Stimulated activated CD8-positive, alpha-beta memory T cell treated with anti-CD3 and anti-CD28 coated beads, Interleukin-7, amount 100 ng/mL, for 48 hours (primary cell): ENCODE data around the gene OR6A2.
A peak's percentile ranks its signal among the peaks of the same experiment; 100 is the strongest.
"Not testable (repeated sequence)": the region's sequence is repeated elsewhere in the genome, so short reads cannot be mapped to it uniquely, and the experiment has no call there.

Source experiments
- DNase-seq, 2 donors: peaks; one replicate each; pipeline ENCODE4 v3.0.0-alpha.2; 2020; ENCODE audit warnings: low read depth in 1 of 2; ENCODE audit errors: extremely low read depth in 1 of 2

OR6A2 gene

DNA sequence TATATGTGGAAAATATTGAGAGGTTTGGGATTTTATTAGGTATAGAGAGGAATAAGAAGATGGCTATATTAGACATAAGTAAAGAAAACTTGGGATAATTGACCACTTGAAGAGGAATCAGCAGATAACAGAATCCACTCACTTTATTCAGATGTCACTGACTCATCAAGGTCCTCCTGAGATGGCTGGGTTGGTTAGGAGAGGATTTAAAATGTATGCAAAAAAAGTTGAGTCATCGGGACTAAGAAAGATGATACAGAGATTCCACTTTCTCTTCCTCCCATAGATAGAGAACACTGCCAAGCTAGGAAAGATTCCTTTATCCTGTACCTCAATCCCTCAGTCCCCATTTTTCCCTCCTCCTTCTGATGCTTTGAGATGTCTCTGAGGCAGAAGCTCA is at the start of gene OR6A2:
TSS of gene OR6A2 (minus strand) at position 288 of the 400 bp plus-strand sequence. CDS start 3,981 bp downstream, outside the sequence.
- no peak for DNase-seq

DNA sequence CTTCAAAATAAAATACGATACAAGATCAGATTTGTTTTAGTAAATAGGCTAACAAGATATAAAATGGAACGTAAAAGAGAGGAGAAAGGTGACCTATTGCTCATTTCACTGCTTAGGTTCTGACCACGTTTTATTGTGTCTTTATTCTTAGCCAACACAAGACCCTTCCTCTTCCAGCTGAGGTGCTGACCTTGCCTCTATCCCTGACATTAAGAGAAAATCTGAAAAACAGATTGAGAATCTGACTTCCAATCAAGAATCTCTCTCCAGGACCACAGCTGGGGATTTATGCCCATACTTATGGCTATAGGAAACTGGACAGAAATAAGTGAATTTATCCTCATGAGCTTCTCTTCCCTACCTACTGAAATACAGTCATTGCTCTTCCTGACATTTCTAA is 45.9 kb upstream of the OR6A2 start, which contains the start of gene OR10A5:
TSS of gene OR10A5 (plus strand) at position 301 of the 400 bp plus-strand sequence. CDS start at position 301, 0 bp downstream.
- DNase-seq, result no peak

DNA sequence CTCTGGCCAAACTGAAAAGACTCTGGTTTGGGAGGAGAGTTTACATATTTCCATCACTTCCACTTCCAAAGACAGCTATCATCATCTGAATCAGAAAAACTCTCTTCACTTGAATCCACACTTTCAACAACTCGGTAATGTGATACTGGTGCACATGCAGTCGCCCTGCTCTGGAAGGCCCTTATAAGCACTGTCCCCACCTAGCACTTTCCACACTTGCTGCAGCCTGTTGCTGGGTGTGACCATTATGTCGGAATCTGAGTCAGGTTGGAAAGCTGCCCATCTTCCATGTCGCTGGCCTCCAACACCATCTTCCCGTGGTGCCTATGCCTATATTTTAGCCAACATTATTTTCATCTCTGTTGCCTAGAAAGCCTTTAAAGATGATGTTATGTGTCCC is 44.9 kb upstream of the OR6A2 start:
- DNase-seq, result no peak

DNA sequence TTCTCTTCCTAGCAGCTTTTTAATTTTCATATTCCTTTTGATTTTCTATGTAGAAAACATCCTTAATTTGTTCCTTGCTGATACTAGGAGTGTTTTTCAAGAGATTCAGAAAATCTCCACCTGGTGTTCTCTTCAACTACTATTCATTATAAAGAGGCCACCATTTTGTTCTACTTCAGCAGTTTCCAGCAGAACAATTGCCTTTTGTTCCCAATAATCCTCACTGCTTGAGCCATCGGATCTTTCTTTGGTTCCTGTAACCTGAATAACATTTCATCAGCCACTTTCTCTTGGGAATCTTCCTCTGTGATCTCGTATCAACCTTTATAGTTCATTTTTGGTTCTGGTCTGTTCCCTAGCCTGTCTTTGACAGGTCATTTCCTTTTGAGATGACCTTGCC is 44.2 kb upstream of the OR6A2 start:
- no peak for DNase-seq

DNA sequence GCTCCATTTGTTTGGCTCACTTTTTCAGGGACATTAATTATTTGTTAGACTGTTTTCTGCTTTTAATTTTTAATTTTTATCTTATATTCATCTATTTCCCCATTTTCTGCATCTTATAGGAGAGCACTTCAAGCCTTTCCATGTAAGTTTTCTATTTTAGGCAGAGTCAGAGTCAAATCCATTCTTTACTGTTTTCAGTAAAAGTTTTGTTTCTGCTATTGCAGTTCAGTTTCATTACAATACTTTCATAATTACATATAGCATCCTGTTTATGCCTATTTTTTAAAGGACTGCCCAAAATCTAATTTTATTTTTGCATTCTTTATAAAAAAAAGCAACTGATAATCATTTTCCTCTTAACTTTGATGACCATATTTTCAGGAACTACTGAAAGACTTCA is 42.2 kb upstream of the OR6A2 start:
- DNase-seq, result no peak

DNA sequence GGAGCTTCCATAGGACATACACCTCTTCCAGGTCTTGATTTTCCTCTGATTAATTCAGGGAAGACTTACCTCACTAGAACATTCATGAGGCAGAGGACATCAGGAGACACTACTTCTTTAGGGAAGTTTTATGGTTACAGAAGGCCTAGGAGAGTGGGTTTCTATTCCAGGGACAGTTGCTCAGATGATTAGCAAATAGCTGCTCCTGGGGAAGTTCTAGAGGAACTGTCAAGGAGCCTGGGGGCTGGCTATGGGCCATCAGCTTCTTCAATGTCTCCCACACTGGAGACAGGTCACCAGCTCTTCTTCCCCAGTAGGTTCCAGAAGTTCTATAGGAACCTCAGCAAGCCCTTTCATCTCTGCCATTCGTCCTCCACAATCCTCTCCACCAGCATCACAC is 34.5 kb upstream of the OR6A2 start:
- no peak for DNase-seq

DNA sequence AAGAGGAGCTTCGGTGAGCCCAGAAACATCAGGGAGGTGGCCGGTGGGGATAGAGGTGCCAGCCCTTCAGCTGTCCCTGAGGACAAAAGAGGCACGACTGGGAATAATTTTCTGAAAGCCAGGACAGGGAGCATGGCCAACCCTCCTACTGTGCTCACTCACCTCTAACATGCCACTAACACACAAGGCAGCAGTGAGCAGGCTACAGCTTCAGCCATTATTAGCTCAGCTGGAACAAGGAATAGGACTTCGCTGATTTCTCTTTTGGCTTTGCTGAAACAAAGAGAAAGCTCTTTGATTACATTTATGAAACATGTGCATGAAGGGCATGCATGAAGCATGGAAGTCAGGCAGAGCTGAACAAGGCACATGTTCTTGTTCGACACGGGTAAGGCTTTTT is 33.9 kb upstream of the OR6A2 start:
- no peak for DNase-seq

DNA sequence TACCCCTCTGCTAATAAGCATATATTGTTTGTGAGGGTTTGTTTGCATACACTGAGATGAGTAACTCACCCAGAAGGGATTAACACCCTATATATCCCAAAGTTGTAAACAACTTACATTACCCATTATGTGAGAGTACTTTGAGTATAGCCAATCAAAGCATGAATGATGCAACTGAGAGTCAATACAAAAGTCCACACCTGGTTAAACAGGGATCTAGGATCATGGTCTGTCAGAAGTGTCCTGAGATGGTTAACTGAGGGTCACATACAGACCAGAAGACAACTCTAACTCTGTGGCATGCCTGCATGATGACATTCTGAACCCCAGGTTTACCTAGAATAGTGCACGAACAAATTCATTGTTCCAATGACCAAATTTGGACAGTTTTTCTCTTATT is 28.6 kb upstream of the OR6A2 start:
- DNase-seq, result no peak

DNA sequence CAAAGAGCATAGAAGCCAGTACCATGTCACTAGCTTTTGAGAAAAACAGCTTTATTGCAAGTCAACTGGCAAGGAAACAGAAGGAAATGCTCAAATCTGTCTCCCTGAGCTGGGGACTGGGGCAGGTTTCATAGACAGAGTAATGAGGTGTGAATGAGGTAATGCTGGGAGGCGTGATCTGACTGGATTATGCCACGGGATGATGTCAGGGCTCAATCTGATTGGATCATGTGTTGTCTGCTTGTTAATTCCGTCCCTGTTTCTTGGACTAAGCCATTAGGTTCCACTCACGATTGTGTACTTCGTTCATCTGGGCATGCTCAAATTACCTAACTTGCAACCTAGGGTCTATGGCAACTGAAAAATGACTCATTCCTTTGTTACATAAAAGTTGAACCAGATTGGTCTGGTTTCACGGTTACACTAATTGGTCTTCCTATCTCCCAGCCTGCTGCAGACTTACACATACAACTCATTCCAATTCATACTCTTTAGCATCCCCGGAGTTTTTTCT is 25.8 kb upstream of the OR6A2 start:
- DNase-seq, result no peak

DNA sequence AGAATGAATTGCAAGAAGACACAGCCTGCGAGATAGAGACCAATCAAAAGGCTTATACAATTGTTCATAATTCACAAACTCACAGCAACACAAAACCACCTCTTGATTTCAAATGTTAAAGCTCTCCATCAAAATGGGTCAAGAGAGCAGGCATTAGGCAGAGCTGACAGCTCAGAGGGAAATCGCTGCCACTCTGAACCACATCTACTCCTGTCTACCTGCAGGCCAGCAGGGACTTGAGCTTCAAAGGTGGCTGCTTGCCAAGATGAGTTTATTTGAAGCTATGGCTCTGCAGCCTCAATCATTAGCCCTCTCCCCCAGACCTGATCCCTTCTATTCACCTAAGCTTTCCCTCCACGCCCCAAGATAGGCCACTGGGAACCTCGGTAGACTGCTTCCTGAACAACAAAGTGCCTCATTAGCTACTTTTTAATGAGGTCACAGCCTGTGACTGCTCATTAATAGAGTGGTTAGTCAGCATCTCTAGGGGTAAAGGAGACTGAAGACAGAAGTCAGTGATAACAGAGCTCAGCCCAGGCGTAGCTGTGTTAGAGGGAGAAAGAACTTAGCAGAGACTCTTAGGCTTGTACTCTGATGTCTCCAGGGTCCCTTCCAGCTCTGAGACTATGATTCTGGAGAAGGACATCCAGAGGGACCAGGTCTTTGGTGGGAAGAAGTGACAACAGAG is 24.8 kb upstream of the OR6A2 start:
- no peak for DNase-seq

DNA sequence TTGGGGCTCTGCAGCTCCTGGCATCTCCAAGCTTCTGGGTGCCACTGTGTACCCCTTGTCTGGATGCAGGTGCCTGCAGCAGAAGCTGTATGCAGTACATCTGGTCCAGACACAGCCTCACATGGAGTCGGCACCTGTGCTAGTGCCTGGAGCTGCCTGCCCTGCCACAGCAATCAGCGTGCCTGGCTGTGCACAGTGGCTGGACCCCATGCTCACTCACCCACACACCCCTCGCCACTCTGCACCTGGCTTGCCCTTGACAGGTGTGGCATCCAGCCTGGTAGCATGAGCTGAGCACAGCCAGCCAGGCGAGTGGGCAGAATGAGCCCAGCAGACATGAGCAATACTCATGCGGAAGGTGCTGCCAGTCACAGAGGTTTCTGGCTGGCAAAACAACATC is 19.5 kb upstream of the OR6A2 start:
- DNase-seq, result no peak

DNA sequence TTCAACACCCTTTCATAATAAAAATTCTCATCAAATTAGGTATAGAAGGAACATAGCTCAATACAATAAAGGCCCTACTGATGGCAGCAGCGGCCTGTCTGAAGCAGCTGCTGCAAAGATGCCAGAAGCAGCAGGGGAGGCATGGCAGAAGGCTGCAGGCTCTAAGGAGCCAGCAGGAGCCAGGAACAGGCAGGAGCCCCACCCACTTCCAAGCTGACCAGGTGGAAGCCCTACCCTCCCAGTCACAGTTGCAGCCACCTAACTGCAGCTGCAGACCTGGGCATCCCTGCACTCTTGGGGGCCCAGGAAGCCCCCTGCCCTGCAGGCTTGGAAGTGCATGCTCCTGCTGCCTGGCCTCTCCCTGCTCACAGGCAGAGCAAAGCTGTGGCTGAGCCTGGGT is 18.2 kb upstream of the OR6A2 start:
- no peak for DNase-seq

DNA sequence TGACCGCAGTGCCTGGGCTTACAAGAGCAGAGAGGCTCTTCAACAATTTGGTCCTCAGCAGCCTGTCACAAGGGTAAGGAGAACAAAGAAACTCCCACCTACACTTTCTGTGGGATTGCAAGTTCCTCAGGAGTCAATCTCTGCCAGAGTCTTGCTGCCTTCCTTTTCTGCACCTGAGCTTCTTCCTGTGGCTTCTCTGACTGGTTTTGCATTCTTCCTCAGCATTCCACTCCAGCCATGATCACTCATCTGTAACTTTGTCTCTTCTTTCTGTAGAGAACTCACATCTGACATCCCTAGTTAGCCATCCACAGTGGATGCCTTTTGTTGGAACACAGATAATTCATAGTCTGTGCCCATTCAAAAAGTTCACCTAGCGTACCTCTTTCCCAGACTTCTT is 14.2 kb upstream of the OR6A2 start:
- DNase-seq, result no peak

DNA sequence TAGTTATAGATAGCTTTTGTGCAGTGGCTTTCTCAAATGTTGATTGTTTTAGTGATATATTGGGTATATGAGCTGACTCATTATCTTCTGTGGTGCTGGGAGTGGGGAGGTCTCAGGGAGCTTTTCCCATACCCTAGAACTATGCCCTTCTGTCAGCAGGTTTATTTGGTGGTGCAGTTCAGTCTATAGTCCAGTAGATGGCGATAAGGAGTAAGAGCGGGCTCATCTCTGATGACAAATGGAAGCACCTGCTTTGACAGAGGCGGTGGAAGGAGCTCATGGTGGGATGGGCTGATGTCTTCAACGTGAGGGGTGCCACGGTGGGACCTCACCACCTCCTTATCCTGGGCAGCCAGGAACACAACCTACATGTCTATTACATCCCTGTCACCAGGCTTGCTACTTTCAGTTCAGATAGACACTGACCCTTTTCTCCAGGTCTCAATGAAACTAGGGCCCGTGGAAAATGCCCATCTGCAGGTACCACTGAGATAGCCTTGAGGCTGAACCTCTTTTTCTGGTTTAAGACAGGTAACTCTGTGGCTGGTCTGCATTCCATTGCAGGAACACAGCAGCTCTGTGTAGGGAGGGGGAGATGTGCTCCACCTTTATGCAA is 13.0 kb upstream of the OR6A2 start:
- peak in 1 of 2 donors; percentile 1 for DNase-seq

DNA sequence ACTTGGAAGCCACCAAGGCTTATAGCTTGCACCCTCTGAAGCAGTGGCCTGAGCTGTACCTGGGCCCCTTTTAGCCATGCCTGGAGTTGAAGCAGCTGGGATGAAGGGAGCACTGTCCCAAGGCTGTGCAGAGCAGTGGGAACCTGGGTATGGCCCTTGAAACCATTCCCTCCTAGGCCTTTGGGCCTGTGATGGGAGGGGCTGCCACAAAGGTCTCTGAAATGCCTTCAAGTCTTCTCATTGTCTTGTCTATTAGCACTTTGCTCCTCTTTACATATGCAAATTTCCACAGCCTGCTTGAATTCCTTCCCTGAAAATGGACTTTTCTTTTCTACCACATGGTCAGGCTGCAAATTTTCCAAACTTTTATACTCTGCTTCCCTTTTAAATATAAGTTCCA is 1.6 kb upstream of the OR6A2 start:
- not testable (repeated sequence) for DNase-seq

DNA sequence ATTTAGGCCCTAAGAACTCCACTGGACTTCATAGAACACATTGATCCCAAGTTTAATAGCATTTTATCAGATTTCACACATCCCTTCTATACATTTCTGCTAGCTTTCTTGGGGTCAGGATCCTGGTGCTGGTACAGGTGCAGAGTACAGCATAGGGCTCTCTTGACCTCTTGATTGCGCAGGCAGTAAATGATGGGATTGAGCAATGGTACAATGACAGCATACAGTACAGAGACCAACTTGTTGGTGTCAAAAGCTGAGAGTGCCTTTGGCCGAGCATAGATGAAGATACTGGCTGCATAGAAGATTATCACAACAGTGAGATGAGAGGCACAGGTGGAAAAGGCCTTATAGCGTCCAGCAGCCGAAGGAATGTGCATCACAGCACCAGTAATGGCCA is 4.8 kb downstream of the OR6A2 start:
- no peak for DNase-seq

DNA sequence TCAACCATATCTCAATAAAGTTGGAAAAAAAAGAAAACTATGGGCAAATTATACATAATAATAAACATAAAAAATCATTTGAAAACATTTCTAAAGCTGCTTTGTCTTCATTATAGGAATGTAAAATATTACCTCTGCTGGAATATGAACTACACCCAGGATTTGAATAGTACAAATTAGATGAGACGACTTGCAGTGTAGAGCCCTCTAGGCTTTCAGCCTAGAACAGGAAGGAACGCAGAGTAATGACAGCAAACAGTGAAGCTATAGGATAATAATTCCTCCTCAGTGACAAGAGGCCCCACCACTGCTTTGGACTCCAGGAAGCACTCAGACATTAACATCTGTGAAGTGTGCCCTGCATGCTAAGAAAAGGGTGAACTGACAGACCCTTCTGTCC is 8.9 kb downstream of the OR6A2 start:
- no peak for DNase-seq

DNA sequence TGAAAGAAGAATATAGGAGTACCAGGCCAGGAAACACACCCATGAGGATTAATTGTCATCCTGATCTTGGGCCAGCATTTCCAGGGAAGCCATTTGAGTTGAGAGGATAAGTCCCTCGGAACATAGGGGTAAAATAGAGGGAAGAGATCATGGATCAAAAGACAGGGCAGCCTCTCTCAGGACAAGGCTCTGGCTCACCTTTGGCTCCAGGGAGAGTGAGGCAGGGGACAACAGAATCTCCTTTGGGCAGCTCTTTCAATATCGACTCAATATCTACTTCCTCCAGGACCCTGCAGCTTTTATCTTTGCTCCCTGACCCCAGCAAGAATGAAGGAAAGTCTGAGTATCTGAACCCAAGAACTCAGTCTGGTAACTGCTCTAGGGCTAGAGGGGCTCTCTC is 16.8 kb downstream of the OR6A2 start, which contains the start of gene OR2AG1:
TSS of gene OR2AG1 (plus strand) at position 301 of the 400 bp plus-strand sequence. CDS start 2,018 bp downstream, outside the sequence.
- no peak for DNase-seq

DNA sequence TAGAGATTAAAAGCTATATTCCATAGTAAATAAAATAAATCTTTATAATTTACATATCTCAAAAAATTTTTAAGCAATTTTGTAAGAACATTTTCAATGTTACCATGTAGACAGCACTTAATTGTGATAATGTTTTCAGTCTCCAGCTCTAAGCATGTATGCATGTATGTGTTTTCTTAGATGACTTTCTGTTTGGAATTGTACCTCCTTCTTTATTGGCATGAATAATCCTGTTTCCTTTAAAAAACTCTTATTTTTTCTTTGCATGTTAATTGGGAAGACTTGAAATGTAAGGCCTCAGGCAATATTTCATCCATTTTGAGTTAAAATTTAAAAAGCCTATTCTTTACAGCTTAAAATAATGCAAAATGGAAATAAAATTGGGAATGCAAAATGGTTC is 18.7 kb downstream of the OR6A2 start:
- no peak for DNase-seq

DNA sequence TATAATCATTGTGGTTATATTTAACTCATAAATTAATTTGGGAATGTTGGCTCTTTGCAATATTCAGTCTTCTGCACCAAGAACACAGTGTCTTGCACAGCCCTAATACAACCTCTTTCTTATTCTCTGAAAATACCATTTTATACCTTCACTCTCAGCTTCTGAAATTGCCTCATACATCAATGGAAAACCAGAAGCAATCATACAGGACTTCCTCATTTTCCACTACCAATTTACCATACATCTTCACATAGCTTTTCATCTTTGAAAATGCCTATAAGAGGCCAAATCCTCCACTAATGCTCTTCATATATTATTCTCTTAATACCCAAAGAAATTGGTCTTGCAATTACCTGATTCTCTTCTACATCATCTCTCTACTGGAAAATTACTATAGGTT is 21.0 kb downstream of the OR6A2 start:
- no peak for DNase-seq

DNA sequence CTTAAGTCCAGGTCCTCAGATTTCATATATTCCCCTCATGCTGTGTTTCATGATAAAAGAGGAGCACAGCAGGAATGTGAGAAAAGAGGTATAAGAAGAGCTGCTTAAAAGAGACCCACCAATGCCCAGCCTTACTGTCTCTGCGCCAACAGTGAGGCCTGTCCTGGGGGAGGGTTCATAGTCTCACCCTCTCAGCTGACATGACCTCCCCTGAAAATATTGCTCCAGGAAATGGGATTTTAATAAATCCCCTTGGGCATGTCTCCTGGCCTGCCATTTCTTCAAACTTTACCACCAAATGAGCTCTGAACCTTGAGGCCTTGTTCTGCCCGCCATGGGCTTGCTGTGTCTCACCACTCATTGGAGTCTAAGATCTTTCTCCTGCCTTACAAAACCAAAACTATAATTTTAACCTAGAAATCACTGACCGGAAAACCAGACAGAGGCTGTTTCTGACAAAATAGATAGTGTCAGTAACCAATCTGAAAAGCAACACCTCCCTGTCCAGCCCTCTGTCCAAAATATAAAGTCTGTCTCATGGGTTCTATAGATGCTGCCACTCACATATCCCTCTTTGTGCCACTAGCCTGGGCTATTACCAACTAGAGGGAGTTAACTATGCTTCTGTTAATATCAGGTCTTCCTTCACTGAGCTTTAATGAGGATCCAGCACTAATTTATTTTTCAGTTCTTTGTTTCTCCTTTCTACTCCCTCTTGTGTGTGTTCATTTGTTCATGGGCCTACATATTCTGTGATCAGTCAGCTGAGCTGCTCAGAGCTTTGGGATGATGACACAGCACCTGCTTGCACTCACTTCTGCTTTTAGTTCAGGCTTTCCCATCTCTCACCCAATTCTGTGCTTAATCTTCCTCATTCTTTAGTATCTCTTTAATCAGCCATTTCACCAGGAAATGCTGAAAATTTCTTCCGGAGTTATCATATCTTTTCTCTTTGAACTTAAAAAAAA is 27.3 kb downstream of the OR6A2 start, which contains the start of gene OR2AG2:
TSS of gene OR2AG2 (minus strand) at position 51 of the 968 bp plus-strand sequence. CDS start 3,019 bp downstream, outside the sequence.
- DNase-seq, result no peak
